K562 (cell line): ENCODE results near the gene BMP4. TPM values are rescaled to one million over a fixed set of nuclear protein-coding genes. Genes with fewer than 3 reads are reported as not detected.

Experiments used
- ATAC-seq: fragments of 200-7000 bp; cut with Tn5 transposase; 3 replicates; pipeline ENCODE4 v1.9.1; 2020; ENCODE audit warnings: moderate library complexity
- BruUV-seq: library from RNA; stranded (reverse); fragments of 400-500 nt; replicated peaks from 2 replicates; lab custom pipeline; 2021; lab: Mats Ljungman, UMichigan
- CTCF ChIA-PET: fragments of 300-600 bp; formaldehyde crosslinking; extraction: SDS; loops from one replicate; lab custom pipeline; 2021; ENCODE audit warnings: low intra/inter-chr PET ratio; lab: Yijun Ruan, JAX
- POLR2A ChIA-PET: fragments of 300-600, 350-650 bp; sonication (Branson Sonifier 250); formaldehyde crosslinking; extraction: SDS; loops from one replicate; lab custom pipeline; 2021; ENCODE audit warnings: antibody characterized with exemption, inconsistent platforms; lab: Yijun Ruan, JAX
- DNase-seq, 4 experiments: peaks; one replicate each; pipeline versions ENCODE4 v3.0.0 to v3.0.0-alpha.2; 2011 to 2018; ENCODE audit warnings: low spot score in 3 of 4, mixed read lengths in 3 of 4; ENCODE audit errors: extremely low read depth in 1 of 4
- FAIRE-seq: peaks from 2 replicates; lab custom pipeline; 2011; peaks lifted over from hg19 to GRCh38; lab: Jason Lieb, UNC
- H2AFZ ChIP-seq: 2 replicates; pipeline ENCODE4 v1.6.0; 2011; ENCODE audit warnings: low read depth, low read length, control low read depth, inconsistent platforms
- H3K27ac ChIP-seq: fragments of 200-600 bp; 3 replicates; pipeline ENCODE4 v1.8.0; 2011; ENCODE audit warnings: low read depth, mild to moderate bottlenecking, control low read depth, inconsistent platforms, low read length, moderate library complexity, mixed read lengths; ENCODE audit errors: extremely low read depth
- H3K27me3 ChIP-seq, 2 experiments: fragments of 300-600 bp in 1 of 2; 2 replicates in 1 of 2; 3 replicates in 1 of 2; pipeline versions ENCODE4 v1.6.0 to v1.8.0; 2011; ENCODE audit warnings: inconsistent platforms in 2 of 2, low read length in 2 of 2, mild to moderate bottlenecking in 1 of 2, mixed read lengths in 1 of 2, moderate library complexity in 1 of 2; ENCODE audit not compliant: control insufficient read depth in 2 of 2, insufficient read depth in 2 of 2
- H3K36me3 ChIP-seq: fragments of 300-600 bp; 3 replicates; pipeline ENCODE4 v1.8.0; 2011; ENCODE audit warnings: mild to moderate bottlenecking, low read length, inconsistent platforms; ENCODE audit not compliant: control insufficient read depth, insufficient read depth
- H3K4me1 ChIP-seq, 2 experiments: fragments of 200-600 bp in 1 of 2; replicated peaks in 1 of 2; 2 replicates in 1 of 2; 3 replicates in 1 of 2; pipeline versions ENCODE4 v1.5.1 to v1.8.0; 2011; ENCODE audit warnings: inconsistent platforms in 2 of 2, low read length in 2 of 2, mild to moderate bottlenecking in 1 of 2, mixed read lengths in 1 of 2, moderate library complexity in 1 of 2; ENCODE audit not compliant: control insufficient read depth in 2 of 2, insufficient read depth in 2 of 2
- H3K4me2 ChIP-seq: 2 replicates; pipeline ENCODE4 v1.6.1; 2011; ENCODE audit warnings: low read length, control low read depth, inconsistent platforms, mixed read lengths; ENCODE audit not compliant: insufficient read depth
- H3K4me3 ChIP-seq: fragments of 200-600 bp; sonication (generic), shearing (Covaris generic); 2 replicates; pipeline ENCODE4 v1.5.1; 2016; ENCODE audit warnings: control low read depth, inconsistent platforms
- H3K79me2 ChIP-seq: fragments of 200-600 bp; 3 replicates; pipeline ENCODE4 v1.8.0; 2011; ENCODE audit warnings: low read length, inconsistent platforms; ENCODE audit not compliant: control insufficient read depth, insufficient read depth
- H3K9ac ChIP-seq, 2 experiments: 2 replicates each; pipeline versions ENCODE4 v1.6.0 to v1.6.1; 2011; ENCODE audit warnings: low read depth in 2 of 2, low read length in 2 of 2, control low read depth in 1 of 2, inconsistent platforms in 1 of 2, mild to moderate bottlenecking in 1 of 2, mixed read lengths in 1 of 2; ENCODE audit not compliant: insufficient read depth in 1 of 2
- H3K9me1 ChIP-seq: one replicate; pipeline ENCODE4 v1.6.0; 2011; ENCODE audit warnings: inconsistent platforms, mild to moderate bottlenecking, low read length, moderate library complexity; ENCODE audit not compliant: control insufficient read depth, insufficient read depth
- H3K9me3 ChIP-seq: replicated peaks from 2 replicates; pipeline ENCODE4 v1.5.1; 2011; ENCODE audit warnings: low read depth, low read length, inconsistent platforms; ENCODE audit not compliant: control insufficient read depth, insufficient read depth
- H4K20me1 ChIP-seq: replicated peaks from 2 replicates; pipeline ENCODE4 v1.6.1; 2011; ENCODE audit warnings: low read length, inconsistent platforms, mixed read lengths; ENCODE audit not compliant: control insufficient read depth, insufficient read depth
- FOXK2 ChIP-seq, 2 experiments: fragments of 450-650 bp; IDR thresholded peaks in 1 of 2; conservative IDR thresholded peaks in 1 of 2; 2 replicates each; pipeline ENCODE4 v1.6.1; 2016; ENCODE audit warnings: low read depth in 2 of 2, mild to moderate bottlenecking in 1 of 2
- HMBOX1 ChIP-seq: sonication (generic); IDR thresholded peaks from 2 replicates; pipeline ENCODE4 v1.6.1; 2016
- IFI16 ChIP-seq: fragments of 250-450 bp; sonication (Bioruptor Pico); IDR thresholded peaks from 2 replicates; pipeline ENCODE4 v2.1.2; 2022; ENCODE audit warnings: mild to moderate bottlenecking, inconsistent platforms
- LEF1 ChIP-seq: fragments of 450-650 bp; IDR thresholded peaks from 2 replicates; pipeline ENCODE4 v1.6.1; 2016; ENCODE audit warnings: mild to moderate bottlenecking
- MTA3 ChIP-seq: fragments of 450-650 bp; formaldehyde crosslinking; IDR thresholded peaks from 2 replicates; pipeline ENCODE4 v1.6.1; 2017; ENCODE audit warnings: mild to moderate bottlenecking, borderline replicate concordance
- PYGO2 ChIP-seq: fragments of 450-650 bp; IDR thresholded peaks from 2 replicates; pipeline ENCODE4 v1.6.1; 2016; ENCODE audit warnings: mild to moderate bottlenecking, missing genetic modification characterization, moderate library complexity, missing compliant biosample characterization
- RCOR1 ChIP-seq, 2 experiments: IDR thresholded peaks; 2 replicates each; pipeline ENCODE4 v1.6.1; 2012; ENCODE audit warnings: low read depth in 2 of 2, low read length in 2 of 2, borderline replicate concordance in 1 of 2, improper control_type of control experiment in 1 of 2
- STAT5B ChIP-seq: fragments of 250-450 bp; sonication (Bioruptor Pico); IDR thresholded peaks from 2 replicates; pipeline ENCODE4 v1.8.0; 2021; ENCODE audit warnings: mild to moderate bottlenecking, inconsistent platforms
- ZBTB40 ChIP-seq, 2 experiments: fragments of 450-650 bp in 1 of 2; sonication (generic) in 1 of 2; formaldehyde crosslinking in 1 of 2; IDR thresholded peaks; 2 replicates each; pipeline versions ENCODE4 v1.7.1 to v1.9.0; 2016 to 2022; ENCODE audit warnings: inconsistent platforms in 1 of 2, mild to moderate bottlenecking in 1 of 2, missing genetic modification reagents in 1 of 2
- ZC3H11A ChIP-seq: IDR thresholded peaks from 2 replicates; pipeline ENCODE4 v1.6.1; 2012; ENCODE audit warnings: low read depth, low read length, improper control_type of control experiment
- WGBS: fragments of 100-300 bp; shearing (Covaris generic); methylation state at CpG from one replicate; pipeline ENCODE4 v1.1.6; 2016; ENCODE audit warnings: low coverage, mixed read lengths; ENCODE audit not compliant: insufficient coverage; ENCODE audit errors: missing lambda C conversion rate; 5-methylcytosine and 5-hydroxymethylcytosine counted together
- in situ Hi-C: fragments of 300-500 bp; cut with MboI; formaldehyde crosslinking; loops from 4 replicates; pipeline ENCODE4 v1.15.0; 2018; ENCODE audit warnings: inconsistent platforms, mixed read lengths
- intact Hi-C: fragments of 100-400 bp; cut with micrococcal nuclease; formaldehyde crosslinking; loops from 2 replicates; pipeline ENCODE4 v1.14.2; 2022
- polyA plus RNA-seq, 8 experiments: library from polyadenylated mRNA; depleted of rRNA in 4 of 8; stranded (reverse) in 5 of 8; unstranded in 3 of 8; fragments of >200 nt; fragmentation: Nextera tagmentation in 2 of 8; fragmentation: Illumina TruSeq in 1 of 8; extraction: Ambion mirVana in 2 of 8; extraction: Trizol in 1 of 8; gene quantifications; 2 replicates each; pipeline versions ENCODE4 v1.2.1 to v1.2.3, GENCODE V29; 2011 to 2014; ENCODE audit warnings: inconsistent platforms in 1 of 8, missing spikeins in 1 of 8
- total RNA-seq, 7 experiments: library from RNA; depleted of rRNA in 6 of 7; stranded (reverse); fragments of >200 nt in 6 of 7; fragmentation: Illumina TruSeq in 2 of 7; extraction: Trizol in 2 of 7; gene quantifications; 2 replicates each; pipeline versions ENCODE4 v1.2.1 to v1.2.3, GENCODE V29; 2011 to 2021; ENCODE audit warnings: low replicate concordance in 1 of 7

Gene BMP4
- total and polyA plus RNA-seq, 9 of the 15 experiments (the other 6 are each of a cell fraction or from before 2014, with no cell fraction given) = not detected

GRCh38 chr14:53955671-53956426, 776 bp downstream of the BMP4 start:
- no TSS peak for BruUV-seq
- Histone ChIP-seq H3K4me2 (no peak overlapping the region), H3K9me3 (no peaks in the 10 kb centered on the region), H3K4me3 (no peak overlapping the region), H3K79me2 (no peaks in the 10 kb centered on the region), H3K27ac (no peak overlapping the region), H4K20me1 (no peaks in the 10 kb centered on the region), H3K36me3 (no peaks in the 10 kb centered on the region), H3K27me3 (peaks cover 0 to 17% of the 10 kb centered on the region in 2 experiments; a peak in 2 of 5 replicates), H3K4me1 (peaks cover 0 to 12% of the 10 kb centered on the region in 2 experiments; a peak in 2 of 5 replicates), H3K9me1 (no peaks in the 10 kb centered on the region), H2AFZ (no peak overlapping the region), H3K9ac (no peak overlapping the region)
- FAIRE-seq (no peak), DNase-seq (no peak), ATAC-seq (no peak)
- CTCF ChIA-PET = no interaction called here
- 10% methylated on average over 27 of the region's 52 CpGs for WGBS
- POLR2A ChIA-PET = interaction anchor here (0.9 kb wide), 1 partner anchor 9 kb away, joined by 3 read pairs; no protein-coding TSS in a partner anchor
- intact Hi-C loops (no loop called here), in situ Hi-C loops (no loop called here)
- no peak for TF ChIP-seq RCOR1 (IDR thresholded peaks at IDR 0.05; ENCODE audit: borderline replicate concordance in 1 of 2, low read depth in 2 of 2, low read length in 2 of 2)
- no peak for TF ChIP-seq FOXK2 (conservative IDR thresholded peaks at IDR 0.05 in 1 of 2, IDR thresholded peaks at IDR 0.05 in 1 of 2; ENCODE audit: low read depth in 2 of 2)
- no peak for TF ChIP-seq PYGO2 (tag)
- TF ChIP-seq IFI16 (CRISPR knock-in tag) = no peak
- TF ChIP-seq LEF1 = no peak
- no peak for TF ChIP-seq STAT5B
- TF ChIP-seq ZBTB40 (IDR thresholded peaks at IDR 0.05) = no peak
- TF ChIP-seq ZBTB40 (CRISPR knock-in tag; IDR thresholded peaks at IDR 0.05) = no peak
- TF ChIP-seq HMBOX1 = no peak
- TF ChIP-seq MTA3 = no peak
- TF ChIP-seq ZC3H11A = no peak
